HG03469 (cell line): ENCODE data around the gene A3GALT2.
"Not testable (repeated sequence)": the region's sequence is repeated elsewhere in the genome, so short reads cannot be mapped to it uniquely, and the experiment has no call there.

Experiments used
- ATAC-seq: cut with Tn5 transposase; IDR thresholded peaks from one replicate; pipeline ENCODE4 v1.9.1; 2021; ENCODE audit warnings: mild to moderate bottlenecking, moderate library complexity, moderate number of reproducible peaks; ENCODE audit not compliant: unreplicated experiment

A3GALT2 gene

DNA sequence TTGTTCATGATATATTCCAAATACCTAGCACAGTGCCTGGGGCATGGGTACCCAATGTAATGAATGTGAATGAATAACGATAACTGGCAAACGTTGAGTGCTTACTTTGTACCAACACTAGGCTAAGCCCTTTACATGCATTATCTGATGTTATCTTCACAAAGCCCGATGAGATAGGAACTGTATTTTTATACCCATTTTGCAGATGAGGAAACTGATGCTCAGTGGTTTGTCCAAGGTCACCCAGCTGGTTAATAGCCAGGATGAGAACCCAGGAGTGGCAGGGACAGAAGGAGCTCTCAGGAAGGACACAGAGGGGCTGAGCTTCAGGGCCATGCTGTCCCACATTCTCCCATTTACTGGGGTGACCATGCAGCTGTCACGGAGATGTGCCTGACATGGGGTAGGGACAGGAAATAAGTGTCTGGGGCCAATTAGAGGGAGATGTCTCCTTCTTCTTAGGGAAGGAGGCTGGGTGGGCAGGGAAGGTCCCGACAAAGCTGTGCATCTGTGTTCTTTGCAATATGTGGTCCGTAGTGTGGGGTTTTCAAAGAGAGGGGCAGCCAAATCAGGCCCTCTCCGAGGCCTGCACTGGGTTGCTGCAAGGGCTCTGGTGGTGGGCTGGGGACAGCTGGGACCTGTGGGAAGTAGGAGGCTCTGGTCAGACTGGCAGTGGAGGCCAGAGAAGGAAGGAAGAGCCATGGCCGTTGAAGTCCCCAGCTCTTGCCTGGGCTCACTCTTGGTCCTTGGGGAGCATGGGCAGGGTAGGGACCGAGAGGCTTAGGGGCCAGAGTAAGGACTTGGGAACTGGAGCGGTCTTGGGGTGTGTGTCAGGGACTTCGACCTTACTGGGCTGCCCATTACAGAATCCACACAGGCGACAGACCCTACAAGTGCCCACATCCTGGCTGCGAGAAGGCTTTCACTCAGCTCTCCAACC, 26.6 kb downstream of the A3GALT2 start:
- ATAC-seq = no peak

DNA sequence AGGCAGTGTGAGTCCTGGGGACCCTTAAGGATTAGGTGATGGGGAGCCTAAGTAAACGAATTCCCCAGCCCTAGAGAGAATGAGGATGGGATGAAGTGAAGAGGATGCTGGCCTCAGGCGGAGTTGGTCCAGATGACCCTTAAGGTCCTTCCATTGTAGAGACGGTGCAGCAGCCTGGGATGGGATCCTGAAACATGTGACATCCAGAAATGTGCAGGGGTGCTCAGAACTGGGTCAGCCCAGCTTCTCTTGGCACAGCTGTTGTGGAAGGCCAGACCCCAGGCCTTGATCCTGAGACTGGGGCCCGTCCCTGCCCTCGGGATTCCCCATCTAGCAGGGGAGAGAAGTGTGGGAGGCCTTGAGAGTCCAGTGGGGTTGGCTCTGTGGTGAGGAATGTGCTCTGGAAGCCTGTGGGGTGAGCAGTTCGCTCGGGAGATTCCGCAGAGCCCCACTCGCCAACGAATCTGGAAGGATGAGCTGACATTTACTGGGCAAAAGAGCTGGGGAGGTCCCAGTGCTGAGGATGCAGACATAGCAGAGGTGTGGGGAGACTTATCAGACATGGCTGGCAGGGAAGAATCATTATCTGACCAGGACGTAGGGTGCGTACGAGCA, 28.1 kb downstream of the A3GALT2 start:
- ATAC-seq = no peak

DNA sequence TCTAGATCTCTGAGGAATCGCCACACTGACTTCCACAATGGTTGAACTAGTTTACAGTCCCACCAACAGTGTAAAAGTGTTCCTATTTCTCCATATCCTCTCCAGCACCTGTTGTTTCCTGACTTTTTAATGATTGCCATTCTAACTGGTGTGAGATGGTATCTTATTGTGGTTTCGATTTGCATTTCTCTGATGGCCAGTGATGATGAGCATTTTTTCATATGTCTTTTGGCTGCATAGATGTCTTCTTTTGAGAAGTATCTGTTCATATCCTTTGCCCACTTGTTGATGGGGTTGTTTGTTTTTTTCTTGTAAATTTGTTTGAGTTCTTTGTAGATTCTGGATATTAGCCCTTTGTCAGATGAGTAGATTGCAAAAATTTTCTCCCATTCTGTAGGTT, 30.3 kb downstream of the A3GALT2 start:
- not testable (repeated sequence) for ATAC-seq

DNA sequence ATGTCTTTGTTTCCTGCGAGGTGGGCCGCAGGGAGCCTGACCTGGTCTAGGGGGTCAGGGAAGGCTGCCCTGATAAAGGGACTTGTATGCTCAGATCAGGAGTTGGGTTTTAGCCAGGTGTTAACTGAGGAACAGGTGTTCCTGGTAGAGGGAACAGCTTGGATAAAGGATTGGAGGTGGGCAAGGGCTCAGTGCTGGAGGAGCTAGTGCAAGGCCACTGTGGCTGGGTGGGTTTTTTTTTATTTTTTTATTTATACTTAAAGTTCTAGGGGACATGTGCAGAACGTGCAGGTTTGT, 31.1 kb downstream of the A3GALT2 start:
- no peak for ATAC-seq

DNA sequence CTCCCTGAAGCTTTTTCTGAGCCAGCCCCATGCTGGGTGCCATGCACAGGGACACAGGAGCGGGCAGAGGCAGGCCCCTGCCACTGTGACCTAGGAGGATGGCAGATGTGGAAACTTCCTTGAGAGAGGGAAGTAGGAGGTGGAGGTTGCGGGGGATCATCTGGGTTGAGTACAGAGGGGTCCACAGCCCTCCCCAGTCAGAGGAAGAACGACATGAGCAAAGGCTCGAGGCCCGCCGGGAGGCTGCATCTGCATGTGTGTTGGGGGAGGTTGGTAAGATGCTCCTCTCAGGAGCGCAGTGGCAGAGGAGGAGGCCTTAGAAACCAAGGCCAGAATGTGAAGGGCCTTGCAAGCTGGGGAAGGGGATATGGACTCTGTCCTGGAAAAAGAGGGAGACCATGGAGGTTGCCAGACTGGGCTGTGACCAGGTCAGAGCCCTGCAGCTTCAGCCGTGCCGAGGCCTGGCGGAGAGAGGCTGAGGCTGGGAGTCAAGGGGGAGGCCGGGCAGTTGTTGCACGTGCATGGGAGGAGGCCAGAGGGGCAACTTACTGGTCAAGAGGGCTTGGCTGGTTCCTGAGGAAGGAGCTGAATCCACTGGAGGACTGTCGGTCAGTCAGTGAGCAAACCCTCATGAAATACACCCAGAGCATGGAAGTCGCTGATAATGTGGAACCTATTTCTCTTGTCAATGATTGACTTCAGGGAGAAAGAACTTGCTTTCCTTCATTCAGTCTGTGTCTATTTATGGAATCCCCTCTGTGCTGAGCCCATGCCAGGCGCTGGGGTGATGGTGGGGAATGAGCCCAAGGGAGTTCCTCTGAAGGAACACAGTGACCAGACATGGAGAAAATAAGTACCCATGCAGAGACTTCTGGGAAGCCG, 31.7 kb downstream of the A3GALT2 start:
- no peak for ATAC-seq

DNA sequence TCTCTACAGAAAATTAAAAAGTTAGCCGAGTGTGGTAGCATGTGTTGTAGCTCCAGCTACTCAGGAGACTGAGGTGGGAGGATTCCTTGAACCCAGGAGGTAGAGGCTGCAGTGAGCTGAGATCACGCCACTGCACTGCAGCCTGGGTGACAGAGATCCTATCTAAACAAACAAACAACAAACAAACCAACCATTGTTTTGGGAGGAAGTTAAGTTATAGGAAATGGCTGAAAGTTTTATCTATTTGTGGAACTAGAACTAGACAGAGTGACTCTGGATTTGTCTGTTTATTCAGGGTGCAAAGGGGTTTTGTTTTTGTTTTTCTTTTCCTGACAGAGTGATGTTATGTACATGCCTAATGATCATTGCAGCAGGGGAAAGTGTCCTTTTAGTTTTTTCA, 33.6 kb downstream of the A3GALT2 start:
- ATAC-seq = no peak

DNA sequence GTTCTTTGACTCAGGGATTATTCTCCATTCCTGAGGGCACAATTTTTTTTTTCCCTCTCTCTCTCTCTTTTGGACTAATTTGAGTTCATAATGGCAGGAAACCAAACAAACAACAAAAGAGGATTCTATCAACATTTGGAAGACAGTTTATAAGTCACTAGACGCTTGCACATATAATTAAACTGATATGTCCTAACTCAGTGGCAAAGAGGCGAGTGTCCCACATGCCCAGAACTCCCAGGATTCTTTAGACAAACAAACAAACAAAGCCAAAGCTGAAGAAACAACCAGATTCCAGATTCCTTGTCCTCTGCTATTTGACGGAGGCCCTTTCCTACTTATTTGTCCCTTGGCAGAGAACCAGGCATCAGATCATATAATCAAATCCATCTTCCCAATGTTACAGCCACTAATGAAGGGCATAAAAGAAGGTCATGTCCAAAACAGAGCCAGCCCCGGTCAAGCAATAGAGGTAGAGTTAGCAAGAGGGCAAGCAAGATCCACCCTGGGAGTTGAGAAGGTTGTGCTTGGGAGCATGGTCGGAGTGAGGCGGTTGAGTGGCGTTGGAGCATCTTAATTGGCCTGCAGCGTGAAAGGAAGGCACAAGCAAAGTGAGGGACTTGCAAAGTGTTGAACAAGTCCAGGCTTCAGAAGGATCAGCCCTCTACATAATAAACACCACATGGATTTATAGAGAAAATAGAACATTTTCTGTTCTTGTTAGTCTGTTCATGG, 34.3 kb downstream of the A3GALT2 start:
- ATAC-seq = no peak

DNA sequence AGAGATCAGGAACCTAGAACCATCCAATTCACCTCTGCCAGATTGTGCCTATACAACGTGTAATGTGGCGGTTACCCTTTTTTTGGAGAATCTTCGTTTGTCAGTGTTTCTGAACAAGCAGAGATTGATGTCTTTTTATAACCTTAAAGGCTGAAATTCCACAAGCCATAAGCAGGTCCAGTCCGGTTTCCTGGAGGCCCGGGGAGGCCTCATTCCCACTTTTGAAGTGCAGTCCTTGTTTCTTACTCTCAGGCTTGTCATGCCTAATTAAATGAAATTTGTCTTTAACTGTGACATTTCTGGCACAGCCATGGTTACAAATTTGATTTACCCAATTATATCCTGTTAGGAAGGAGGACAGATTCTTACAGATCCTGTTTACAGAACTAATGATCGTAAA, 36.8 kb downstream of the A3GALT2 start:
- ATAC-seq = no peak

DNA sequence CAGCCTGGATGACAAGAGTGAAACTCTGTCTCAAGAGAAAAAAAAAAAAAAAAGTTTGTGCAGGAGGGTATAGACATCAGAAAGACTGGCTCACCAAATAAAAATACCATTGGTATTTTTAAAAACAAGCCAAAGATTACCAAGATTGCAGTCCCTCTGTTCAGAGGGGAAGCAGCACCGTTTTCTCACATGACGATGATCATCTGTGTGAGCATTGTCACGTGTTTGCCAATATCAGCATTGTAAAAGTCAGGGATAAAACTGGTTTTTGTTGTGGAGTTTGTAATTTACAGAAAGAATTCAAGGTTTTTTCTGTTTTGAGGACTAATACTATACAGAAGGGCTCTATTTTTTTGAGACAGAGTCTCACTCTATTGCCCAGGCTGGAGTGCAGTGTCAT, 38.1 kb downstream of the A3GALT2 start:
- no peak for ATAC-seq

DNA sequence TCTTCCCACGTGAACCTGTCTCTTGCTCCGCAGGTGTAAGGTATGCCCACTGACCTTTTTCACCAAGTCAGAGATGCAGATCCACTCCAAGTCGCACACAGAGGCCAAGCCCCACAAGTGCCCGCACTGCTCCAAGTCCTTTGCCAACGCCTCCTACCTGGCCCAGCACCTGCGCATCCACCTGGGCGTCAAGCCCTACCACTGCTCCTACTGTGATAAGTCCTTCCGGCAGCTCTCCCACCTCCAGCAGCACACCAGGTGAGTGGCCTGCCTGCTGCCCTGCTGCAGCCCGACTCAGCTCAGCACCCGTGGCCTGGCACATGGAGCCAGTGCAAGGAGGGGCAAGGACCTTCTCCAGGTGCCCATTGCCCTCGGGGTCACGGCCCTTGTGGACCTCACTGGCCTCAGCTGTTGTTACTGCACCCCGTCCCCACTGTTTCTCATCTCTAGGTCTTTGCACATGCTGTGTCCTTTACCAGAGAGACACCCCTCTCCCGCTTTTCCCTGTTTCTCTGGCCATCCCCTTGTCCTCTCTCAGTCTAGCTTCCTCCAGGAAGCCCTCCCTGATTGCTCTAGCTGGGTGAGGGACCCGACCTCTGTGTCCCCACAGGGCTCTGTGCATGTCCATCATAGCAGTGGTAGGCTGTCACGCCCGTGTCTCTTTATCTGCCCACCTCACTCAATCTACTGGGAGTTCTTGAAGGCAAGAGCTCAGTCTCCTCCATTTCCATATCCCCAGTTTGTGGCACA, 39.2 kb downstream of the A3GALT2 start:
- ATAC-seq = no peak

DNA sequence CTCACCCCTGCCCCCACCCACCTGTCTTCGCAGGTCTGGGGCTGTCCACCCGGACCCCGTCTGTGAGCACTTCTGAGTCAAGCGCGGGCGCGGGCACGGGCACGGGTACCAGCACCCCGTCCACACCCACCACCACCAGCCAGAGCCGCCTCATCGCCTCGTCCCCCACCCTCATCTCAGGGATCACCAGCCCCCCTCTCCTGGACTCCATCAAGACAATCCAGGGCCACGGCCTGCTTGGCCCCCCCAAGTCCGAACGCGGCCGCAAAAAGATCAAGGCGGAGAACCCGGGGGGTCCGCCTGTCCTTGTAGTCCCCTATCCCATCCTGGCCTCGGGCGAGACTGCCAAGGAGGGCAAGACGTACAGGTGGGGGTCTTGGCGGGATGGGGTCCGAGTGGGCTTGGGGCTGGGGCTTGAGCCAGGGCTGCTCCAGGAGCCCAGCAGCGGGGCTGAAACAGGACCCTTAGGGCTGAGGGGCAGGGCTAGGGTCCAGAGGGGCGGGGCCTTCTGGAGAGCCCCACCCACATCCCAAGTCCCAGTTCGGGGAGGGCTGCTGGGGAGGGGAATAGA, 40.7 kb downstream of the A3GALT2 start:
- ATAC-seq = no peak

DNA sequence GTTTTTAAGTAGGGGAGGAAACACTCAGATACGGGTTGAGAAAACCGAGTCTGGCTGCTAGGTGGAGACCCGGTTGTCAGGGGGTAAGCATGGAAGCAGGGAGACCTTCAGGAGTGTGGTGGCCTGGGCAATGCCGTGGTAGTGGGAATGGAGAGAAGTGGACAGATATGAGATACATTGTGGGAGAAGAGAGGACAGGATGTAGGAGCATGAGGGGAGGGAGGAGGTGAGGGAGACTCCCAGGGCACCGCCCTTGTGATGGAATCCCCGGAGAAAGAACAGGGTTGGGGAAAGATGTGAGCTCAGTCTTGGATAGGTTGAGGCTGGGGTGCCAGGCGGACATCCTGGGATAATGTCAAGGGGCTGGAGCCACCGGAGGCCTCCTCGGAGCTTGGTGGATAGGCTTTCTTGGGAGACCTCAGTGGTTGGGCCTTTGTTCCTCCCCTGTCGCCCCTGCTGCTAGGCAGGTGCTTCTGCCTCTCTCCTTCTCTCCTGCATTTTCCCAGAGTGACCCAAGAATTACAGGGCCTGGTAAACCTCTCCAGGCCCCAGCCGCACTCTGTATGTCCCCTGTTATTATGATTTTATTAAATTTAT, 43.3 kb downstream of the A3GALT2 start:
- no peak for ATAC-seq

DNA sequence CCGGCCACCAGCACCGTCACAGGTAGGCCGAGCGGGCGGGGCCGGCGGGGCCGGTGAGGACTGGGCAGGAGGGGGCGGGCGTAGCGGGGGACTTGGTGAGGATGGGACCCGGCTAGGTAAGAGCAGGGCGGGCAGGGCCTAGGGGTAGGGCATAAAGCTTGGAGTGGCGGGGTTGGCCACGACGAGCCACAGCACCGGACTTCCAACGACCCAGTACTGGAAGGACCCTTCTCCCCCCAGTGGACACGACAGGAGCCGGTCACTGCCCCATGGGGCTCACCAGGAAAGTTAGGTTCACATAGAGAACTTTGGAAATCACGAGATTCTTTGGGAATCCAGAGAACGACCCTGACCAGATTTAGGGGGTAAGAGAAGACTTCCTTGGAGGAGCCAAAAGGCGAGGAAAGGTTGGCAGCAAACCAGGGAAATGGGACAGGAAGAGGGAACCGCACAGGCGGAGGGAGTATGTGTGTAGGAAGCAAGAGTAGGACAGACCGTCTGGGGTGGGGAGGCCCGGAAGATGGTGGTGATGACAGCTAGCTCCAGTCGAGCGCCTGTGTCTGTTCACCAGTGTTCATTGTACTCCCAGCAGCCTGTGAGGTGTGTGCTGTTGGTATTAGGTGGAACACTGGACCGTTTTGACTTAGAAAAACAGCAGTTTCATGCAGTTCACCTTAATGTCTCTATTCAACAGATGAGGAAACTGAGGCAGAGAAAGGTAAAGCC, 44.2 kb downstream of the A3GALT2 start:
- ATAC-seq = no peak

DNA sequence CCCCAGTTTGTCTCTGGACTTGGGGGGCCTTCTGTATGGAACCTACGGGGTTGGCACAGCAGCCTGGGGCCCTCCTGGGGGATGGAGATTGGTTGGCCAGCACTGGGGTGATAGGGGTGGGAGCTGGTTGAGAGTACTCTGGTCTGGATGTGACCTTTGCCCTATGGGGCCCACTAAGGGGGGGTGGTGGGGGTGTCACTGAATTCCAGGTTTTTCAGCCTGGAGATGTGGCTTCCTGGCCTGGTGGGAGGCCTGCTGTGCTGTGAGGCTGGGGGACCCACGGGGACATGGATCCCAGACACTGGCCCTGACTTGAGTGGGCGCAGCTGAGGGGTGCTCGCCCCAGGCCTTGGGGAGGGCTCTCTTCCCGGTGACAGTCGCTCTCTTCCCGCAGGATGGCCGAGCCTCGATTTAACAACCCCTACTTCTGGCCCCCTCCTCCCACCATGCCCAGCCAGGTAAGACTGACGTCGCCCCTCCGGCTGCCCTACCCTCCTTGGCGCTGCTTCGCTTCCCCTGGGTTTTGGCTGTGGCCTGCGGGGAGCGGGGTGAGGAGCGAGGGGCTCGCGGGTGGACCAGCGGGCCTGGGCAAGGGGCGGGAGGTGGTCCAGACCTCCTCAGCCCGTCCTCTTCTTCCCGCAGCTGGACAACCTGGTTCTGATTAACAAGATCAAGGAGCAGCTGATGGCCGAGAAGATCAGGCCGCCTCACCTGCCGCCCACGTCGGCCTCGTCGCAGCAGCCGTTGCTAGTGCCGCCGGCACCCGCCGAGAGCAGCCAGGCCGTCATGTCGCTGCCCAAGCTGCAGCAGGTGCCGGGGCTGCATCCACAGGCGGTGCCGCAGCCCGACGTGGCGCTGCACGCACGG, 45.0 kb downstream of the A3GALT2 start:
- ATAC-seq = no peak

DNA sequence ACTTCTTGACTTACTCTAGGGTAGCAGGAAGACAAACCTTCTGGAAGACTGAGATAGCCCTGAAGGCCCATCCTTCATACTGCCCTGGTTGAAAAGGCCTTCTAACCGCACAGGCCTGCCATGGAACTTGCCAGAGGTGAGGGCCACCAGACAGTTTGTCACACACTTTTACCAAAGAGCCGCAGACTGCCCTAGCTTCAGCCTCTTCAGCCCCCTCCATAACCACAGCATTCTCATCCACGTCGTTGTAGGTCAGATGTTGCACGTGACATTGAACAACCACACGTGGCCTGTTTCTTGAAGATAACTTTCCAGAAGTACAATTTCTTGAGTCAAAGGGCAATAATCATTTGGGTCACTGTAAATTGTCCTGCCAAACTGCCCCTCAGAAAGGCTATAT, 45.7 kb downstream of the A3GALT2 start:
- ATAC-seq = no peak

DNA sequence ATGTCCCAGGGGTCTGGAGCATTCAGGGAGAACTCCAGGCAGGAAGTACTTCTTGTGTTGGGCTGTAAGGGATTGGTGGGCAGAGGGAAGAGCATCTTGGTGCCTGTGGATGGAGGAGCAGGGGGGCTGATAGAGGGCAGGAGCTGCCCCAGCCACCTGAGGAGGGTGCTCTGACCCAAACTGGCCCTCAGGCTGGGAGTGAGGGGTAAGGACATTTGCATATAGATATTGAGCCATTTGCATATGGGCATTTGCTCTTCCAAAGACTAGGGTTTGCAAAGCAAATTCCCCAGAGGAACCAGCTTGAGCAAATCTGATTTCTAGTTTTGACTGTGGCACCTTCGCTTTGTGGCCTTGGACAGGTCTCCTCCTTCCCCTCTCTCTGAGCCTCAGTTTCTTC, 46.5 kb downstream of the A3GALT2 start:
- no peak for ATAC-seq

DNA sequence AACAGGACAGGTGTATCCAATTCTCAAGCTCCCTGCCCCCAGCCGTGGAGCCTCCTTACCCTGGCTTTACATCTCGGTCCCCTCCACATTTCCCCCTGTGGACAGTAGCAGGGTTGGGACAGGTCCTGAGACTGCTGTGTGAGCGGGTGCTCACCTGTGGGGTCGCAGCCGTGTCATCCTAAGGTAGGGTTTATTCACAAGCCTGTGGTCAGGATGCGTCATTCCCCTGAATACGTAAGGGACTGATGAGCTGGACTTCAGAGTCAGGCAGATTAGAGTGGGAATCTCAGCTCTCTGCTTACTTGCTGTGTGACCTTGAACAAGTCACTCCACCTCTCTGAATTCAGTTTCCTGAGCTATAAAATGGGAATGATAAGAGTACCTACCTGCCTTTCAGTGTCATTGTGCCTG, 46.9 kb downstream of the A3GALT2 start:
- ATAC-seq = no peak

DNA sequence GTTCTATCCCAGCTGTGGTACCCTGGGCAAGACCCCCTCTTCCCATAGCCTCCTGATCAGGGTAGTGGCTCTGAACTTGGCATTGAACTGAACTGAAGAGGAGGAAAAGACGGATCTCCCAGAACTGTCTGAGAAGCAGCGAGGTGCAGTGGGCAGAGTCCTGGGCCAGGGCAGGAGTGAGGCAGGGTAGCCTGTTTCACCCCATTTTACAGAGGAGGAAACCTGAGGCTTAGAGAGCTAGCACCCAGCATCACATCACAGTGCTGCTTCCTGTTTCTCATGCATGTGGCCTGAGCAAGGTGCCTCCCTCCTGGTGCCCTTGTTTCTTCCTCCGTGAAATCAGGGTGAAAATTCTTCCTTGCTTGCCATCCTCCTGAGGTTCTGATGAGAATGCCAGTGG, 47.5 kb downstream of the A3GALT2 start:
- no peak for ATAC-seq
